HL-60 (cell line): ENCODE measurements around the gene RXFP4.

Source experiments
- POLR2AphosphoS5 ChIP-seq: IDR thresholded peaks from 2 replicates; pipeline ENCODE4 v1.6.1; 2012; ENCODE audit warnings: low read depth
- TF ChIP-seq, protein P1 (sequence below): IDR thresholded peaks from one replicate; pipeline ENCODE4 v1.5.1; 2011; ENCODE audit warnings: low read length, control low read depth, inconsistent platforms; ENCODE audit not compliant: insufficient read depth

DNA sequence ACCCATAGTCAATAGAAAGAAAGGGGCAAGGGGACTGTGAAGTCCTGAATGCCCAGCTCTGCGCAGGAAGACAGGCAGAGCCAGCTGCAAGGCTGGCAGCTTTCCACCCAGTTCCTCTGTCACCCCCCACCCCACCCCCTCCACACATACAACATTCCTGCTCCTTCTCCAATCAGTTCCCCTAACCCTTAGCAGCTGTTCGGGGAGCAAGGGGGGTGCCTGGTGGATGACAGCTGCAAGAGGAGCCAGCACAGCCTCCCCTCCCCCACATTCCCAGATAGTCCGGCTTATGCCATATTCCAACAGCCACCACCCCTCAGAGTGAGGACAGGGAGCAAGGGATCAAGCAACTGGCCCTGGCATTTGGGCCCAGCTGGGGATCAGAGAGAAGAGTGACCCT, 27.2 kb downstream of the RXFP4 start:
- TF ChIP-seq, protein P1, sequence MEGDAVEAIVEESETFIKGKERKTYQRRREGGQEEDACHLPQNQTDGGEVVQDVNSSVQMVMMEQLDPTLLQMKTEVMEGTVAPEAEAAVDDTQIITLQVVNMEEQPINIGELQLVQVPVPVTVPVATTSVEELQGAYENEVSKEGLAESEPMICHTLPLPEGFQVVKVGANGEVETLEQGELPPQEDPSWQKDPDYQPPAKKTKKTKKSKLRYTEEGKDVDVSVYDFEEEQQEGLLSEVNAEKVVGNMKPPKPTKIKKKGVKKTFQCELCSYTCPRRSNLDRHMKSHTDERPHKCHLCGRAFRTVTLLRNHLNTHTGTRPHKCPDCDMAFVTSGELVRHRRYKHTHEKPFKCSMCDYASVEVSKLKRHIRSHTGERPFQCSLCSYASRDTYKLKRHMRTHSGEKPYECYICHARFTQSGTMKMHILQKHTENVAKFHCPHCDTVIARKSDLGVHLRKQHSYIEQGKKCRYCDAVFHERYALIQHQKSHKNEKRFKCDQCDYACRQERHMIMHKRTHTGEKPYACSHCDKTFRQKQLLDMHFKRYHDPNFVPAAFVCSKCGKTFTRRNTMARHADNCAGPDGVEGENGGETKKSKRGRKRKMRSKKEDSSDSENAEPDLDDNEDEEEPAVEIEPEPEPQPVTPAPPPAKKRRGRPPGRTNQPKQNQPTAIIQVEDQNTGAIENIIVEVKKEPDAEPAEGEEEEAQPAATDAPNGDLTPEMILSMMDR = no peak
- no peak for TF ChIP-seq POLR2AphosphoS5
